Right lobe of liver (tissue), 6 donors: Measurements from ENCODE around the gene EPHA8. TPM values are rescaled to one million over a fixed set of nuclear protein-coding genes. Genes with fewer than 3 reads are reported as not detected.

Source experiments
- ATAC-seq, 4 donors: fragments of 200-7000 bp; cut with Tn5 transposase; one replicate each; pipeline ENCODE4 v1.9.1; 2020; ENCODE audit warnings: mild to moderate bottlenecking in 4 of 4, moderate library complexity in 4 of 4
- DNase-seq, 3 donors: peaks; one replicate each; pipeline ENCODE4 v3.0.0-alpha.2; 2020
- H3K27ac ChIP-seq, 3 donors: fragments of 200-600 bp; one replicate each; pipeline ENCODE4 v1.8.0; 2022
- H3K27me3 ChIP-seq, 2 donors: fragments of 200-600 bp; one replicate each; pipeline ENCODE4 v1.8.0; 2022
- H3K36me3 ChIP-seq, 4 donors: fragments of 200-600 bp; sonication (generic) in 1 of 4; one replicate each; pipeline versions ENCODE4 v1.5.1 to v1.8.0; 2017 to 2022; ENCODE audit warnings: control low read depth in 1 of 4
- H3K4me1 ChIP-seq, 4 donors: fragments of 200-600 bp; sonication (generic) in 1 of 4; one replicate each; pipeline versions ENCODE4 v1.5.1 to v1.8.0; 2017 to 2022; ENCODE audit warnings: control low read depth in 1 of 4
- H3K4me3 ChIP-seq, 3 donors: fragments of 200-600 bp; one replicate each; pipeline ENCODE4 v1.8.0; 2022
- H3K9me3 ChIP-seq, 4 donors: fragments of 200-600 bp; sonication (generic) in 1 of 4; one replicate each; pipeline versions ENCODE4 v1.5.1 to v1.8.0; 2017 to 2022; ENCODE audit warnings: control low read depth in 1 of 4
- CTCF ChIP-seq, 4 donors: fragments of 200-600 bp in 3 of 4; fragments of 450-650 bp in 1 of 4; IDR thresholded peaks; one replicate each; pipeline versions ENCODE4 v1.5.1 to v1.8.0; 2016 to 2022; ENCODE audit warnings: antibody characterized with exemption in 4 of 4, mild to moderate bottlenecking in 2 of 4
- POLR2A ChIP-seq: fragments of 450-650 bp; IDR thresholded peaks from one replicate; pipeline ENCODE4 v1.6.1; 2017; ENCODE audit warnings: antibody characterized with exemption, mild to moderate bottlenecking
- WGBS: methylation state at CpG from one replicate; pipeline ENCODE4 v1.1.6; 2018; ENCODE audit warnings: low coverage, low lambda C conversion rate; ENCODE audit not compliant: insufficient coverage; ENCODE audit errors: missing lambda C conversion rate; 5-methylcytosine and 5-hydroxymethylcytosine counted together
- intact Hi-C, 2 donors: fragments of 100-400 bp; cut with DNase I; formaldehyde crosslinking; loops; one replicate each; pipeline versions ENCODE4 v1.11.2 to v1.14.1; 2022
- total RNA-seq, 6 experiments: library from RNA; depleted of rRNA in 2 of 6; stranded (reverse); fragments of >200 nt in 2 of 6; fragmentation: NEBNext Ultra II Directional in 3 of 6; extraction: Animal tissue kit (Norgen Biotek cat#: 25700) in 3 of 6; gene quantifications; one replicate each; pipeline versions ENCODE4 v1.1.0 to v1.2.4, GENCODE V29; 2016 to 2023
- donor health status: DM: no; HTN: yes; CAD: no.
- donor health status: DM: no; HTN: no; CAD: no.
- donor health status: DM: no; HTN: no; CAD: no.
- donor health status: DM: no; HTN: yes; CAD: no.
- donor health status: DM: no; HTN: yes; CAD: no.

EPHA8 gene
- total RNA-seq, 6 experiments from 2014 or later, result not detected

DNA sequence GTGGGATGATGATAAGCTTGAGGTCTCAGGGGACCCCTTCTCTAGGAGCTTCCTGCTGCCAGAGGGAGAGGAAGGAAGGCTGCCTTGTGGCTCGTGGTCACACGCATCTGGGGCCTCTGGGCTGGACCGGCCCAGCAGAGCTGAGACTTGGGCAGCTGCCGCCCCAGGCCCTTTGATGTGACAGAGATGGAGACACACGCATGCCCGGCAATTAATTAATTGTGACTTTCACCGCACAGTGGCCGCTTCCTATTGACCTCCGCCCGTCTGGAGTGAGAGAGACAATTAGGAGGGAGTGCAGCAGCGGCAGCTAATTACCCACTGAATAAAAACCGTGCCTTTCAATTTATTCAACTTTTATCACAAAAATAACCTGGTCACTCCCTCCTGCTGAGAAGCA lies 56.5 kb downstream of the EPHA8 start:
- ATAC-seq (no peak), DNase-seq (no peak)
- Histone ChIP-seq H3K27me3 (no peaks in the 10 kb centered on the region), H3K4me3 (no peak overlapping the region), H3K9me3 (no peaks in the 10 kb centered on the region), H3K4me1 (no peaks in the 10 kb centered on the region), H3K27ac (no peak overlapping the region), H3K36me3 (no peaks in the 10 kb centered on the region)
- intact Hi-C loops, result loop anchor here in 1 of 2 donors (10.0 kb wide), 1 partner anchor 65 kb away; no protein-coding TSS in a partner anchor
- TF ChIP-seq POLR2A (no peak), CTCF (IDR thresholded peaks at IDR 0.05) (no peak)
- WGBS, result 59% methylated on average over 2 of the region's 12 CpGs

- Histone ChIP-seq H3K27ac (no peak overlapping the region), H3K36me3 (no peaks in the 10 kb centered on the region), H3K4me1 (no peaks in the 10 kb centered on the region), H3K4me3 (no peak overlapping the region), H3K9me3 (no peaks in the 10 kb centered on the region), H3K27me3 (no peaks in the 10 kb centered on the region)
- no CpG with 5 or more reads among the region's 4 CpGs for WGBS
- ATAC-seq (peak in 1 of 4 donors; percentile 7), DNase-seq (no peak)
- no peak for TF ChIP-seq POLR2A
- intact Hi-C loops, result no loop called here
These were observed 58.5 kb downstream of the EPHA8 start for GRCh38 chr1:22621761-22622160.

GRCh38 chr1:22625262-22625925 lies 62.1 kb downstream of the EPHA8 start:
- DNase-seq (no peak), ATAC-seq (no peak)
- WGBS, result 29% methylated on average over 9 of the region's 9 CpGs
- no peaks in the 10 kb centered on the region for H3K9me3 ChIP-seq
- H3K4me3 ChIP-seq, result no peak overlapping the region
- no peak for TF ChIP-seq POLR2A
- no peak for TF ChIP-seq CTCF (IDR thresholded peaks at IDR 0.05)
- no peaks in the 10 kb centered on the region for H3K27me3 ChIP-seq
- no peak overlapping the region for H3K27ac ChIP-seq
- intact Hi-C loops, result no loop called here
- H3K4me1 ChIP-seq, result no peaks in the 10 kb centered on the region
- no peaks in the 10 kb centered on the region for H3K36me3 ChIP-seq

GRCh38 chr1:22626237-22627157 lies 63.2 kb downstream of the EPHA8 start:
- no peak overlapping the region for H3K4me3 ChIP-seq
- no peak for ATAC-seq
- no peak for DNase-seq
- H3K36me3 ChIP-seq, result no peaks in the 10 kb centered on the region
- no peaks in the 10 kb centered on the region for H3K4me1 ChIP-seq
- 14% methylated on average over 13 of the region's 20 CpGs for WGBS
- intact Hi-C loops, result no loop called here
- TF ChIP-seq POLR2A, result no peak
- TF ChIP-seq CTCF (IDR thresholded peaks at IDR 0.05), result no peak
- no peaks in the 10 kb centered on the region for H3K9me3 ChIP-seq
- H3K27me3 ChIP-seq, result no peaks in the 10 kb centered on the region
- H3K27ac ChIP-seq, result no peak overlapping the region

DNA sequence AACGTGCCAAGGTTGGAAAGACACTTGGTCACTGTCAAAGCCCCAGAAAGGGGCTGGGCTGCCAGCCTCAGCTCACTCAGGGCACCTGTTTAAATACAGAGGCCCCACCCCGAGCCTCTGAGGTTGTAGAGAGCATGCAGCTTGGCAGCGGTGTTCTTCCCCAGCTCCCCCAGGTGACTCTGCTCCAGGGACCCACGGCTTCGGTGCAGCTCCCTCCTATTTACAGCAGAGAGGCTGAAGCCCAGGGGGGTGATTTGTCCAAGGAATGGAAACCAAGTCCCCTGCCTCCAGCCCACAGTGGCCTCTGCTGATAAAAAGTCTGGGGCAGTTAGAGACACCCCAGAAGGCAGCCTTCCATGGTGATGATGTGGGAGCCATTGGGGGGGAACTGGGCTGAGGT lies 64.0 kb downstream of the EPHA8 start:
- DNase-seq (no peak), ATAC-seq (no peak)
- Histone ChIP-seq H3K27ac (no peak overlapping the region), H3K9me3 (no peaks in the 10 kb centered on the region), H3K36me3 (no peaks in the 10 kb centered on the region), H3K27me3 (no peaks in the 10 kb centered on the region), H3K4me3 (no peak overlapping the region), H3K4me1 (no peaks in the 10 kb centered on the region)
- 26% methylated on average over 2 of the region's 5 CpGs for WGBS
- intact Hi-C loops, result no loop called here
- TF ChIP-seq CTCF (IDR thresholded peaks at IDR 0.05) (no peak), POLR2A (no peak)
